GM12801 (cell line): ENCODE measurements around the gene KDM2A.

ENCODE experiments used
- CTCF ChIP-seq: IDR thresholded peaks from one replicate; pipeline ENCODE4 v1.5.1; 2011; ENCODE audit warnings: control low read depth; ENCODE audit not compliant: insufficient read length; ENCODE audit errors: extremely low read depth

Gene KDM2A

GRCh38 chr11:67163006-67163405 is 43.9 kb downstream of the KDM2A start:
- no peak for TF ChIP-seq CTCF

- no peak for TF ChIP-seq CTCF
These were observed 46.6 kb downstream of the KDM2A start for GRCh38 chr11:67165623-67166022.

- TF ChIP-seq CTCF = no peak
These were observed 48.0 kb downstream of the KDM2A start for GRCh38 chr11:67167091-67167490.

- TF ChIP-seq CTCF = no peak
These were observed 48.7 kb downstream of the KDM2A start for GRCh38 chr11:67167719-67168118.

GRCh38 chr11:67174311-67174710 is 55.2 kb downstream of the KDM2A start:
- TF ChIP-seq CTCF = no peak

GRCh38 chr11:67177399-67178281 is 58.6 kb downstream of the KDM2A start:
- TF ChIP-seq CTCF = no peak

- TF ChIP-seq CTCF = no peak
These were observed 59.4 kb downstream of the KDM2A start for GRCh38 chr11:67178421-67178820.
